HTR-8/SVneo (cell line): ENCODE data around the gene ZSCAN22.
"Not testable (repeated sequence)": the region's sequence is repeated elsewhere in the genome, so short reads cannot be mapped to it uniquely, and the experiment has no call there.

Source experiments
- DNase-seq: peaks from one replicate; pipeline ENCODE4 v3.0.0; 2011; ENCODE audit warnings: low spot score, mixed read lengths; ENCODE audit not compliant: insufficient read length
- FAIRE-seq: peaks from 2 replicates; lab custom pipeline; 2011; peaks lifted over from hg19 to GRCh38; lab: Jason Lieb, UNC

The ZSCAN22 gene

DNA sequence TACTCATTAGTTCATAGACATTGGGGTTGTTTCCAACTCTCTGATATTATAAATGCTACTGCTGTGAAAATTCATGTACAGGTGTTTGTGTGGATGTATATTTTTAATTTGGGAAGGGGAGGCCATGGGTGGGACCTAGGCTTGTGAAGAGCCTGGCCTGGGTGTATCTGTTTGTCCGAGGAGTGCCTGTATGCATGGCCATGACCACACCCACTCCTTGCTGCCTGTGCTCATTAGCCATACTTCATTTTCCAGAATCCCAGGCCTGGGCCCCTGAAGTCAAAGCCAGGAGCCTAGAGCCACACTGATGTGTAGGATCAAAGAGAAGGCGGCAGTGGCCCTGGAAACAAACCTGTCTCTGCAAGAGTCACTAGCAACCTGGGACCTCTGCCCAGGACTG is 11.2 kb upstream of the ZSCAN22 start:
- no peak for DNase-seq
- no peak for FAIRE-seq

DNA sequence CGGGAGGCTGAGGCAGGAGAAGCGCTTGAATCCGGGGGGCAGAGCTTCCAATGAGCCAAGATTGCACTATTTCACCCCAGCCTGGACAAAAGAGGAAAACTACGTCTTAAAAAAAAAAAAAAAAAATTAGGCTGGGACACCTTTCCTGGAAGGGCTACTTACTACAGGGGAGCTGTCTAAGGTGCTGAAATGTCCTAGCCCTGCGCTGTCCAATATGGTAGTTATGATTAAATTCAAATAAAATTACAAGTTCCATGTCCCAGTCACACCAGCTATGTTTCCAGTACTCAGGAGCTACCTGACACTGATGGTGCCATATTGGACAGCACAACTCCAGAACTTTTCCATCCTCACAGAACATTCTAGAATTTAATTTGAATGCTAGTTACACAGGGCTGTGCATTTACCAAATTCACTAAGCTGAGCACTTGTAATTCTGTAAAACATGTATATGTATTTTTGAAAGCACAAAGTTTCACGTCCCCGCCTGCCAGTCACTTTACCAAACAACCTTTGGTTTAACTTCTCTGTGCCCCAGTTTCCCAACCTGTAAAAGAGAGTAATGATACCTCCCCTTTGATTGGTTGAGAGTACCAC is 9.2 kb upstream of the ZSCAN22 start:
- FAIRE-seq, result no peak
- no peak for DNase-seq

DNA sequence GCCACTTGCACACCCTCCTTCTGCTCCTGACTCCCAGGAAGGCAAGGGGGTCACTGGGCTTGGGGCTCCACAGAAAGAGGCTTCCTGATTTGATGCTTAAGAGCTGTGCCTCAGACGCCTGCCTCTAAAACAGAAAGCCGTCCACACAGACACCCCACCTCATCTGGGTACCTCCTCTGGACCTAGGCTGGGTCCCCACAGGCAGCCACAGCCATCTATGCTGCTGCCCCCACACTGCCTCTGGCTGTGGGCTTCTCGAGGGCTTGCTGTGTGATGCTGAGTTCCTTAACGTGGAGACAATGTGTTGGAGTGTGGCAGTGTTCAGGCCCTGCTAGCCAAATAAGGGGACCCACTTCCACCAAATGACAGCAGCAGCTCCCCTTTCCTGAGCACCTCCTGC is 8.5 kb upstream of the ZSCAN22 start:
- DNase-seq (no peak), FAIRE-seq (no peak)

DNA sequence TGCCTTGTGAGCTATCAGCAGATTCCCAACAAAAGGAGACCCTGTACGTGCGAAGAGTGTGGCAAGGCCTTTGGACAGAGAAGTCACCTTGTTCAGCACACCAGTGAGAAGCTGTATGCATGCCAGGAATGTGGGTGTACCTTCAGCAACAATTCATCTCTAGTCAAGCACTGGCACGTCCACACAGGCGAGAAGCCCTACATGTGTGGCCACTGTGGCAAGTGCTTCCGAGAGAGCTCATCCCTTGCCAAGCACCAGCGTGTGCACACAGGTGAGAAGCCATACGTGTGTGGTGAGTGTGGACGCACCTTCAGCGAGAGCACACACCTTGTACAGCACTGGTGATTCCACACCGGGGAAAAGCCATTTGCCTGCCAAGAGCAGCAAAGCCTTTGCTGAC is 7.6 kb upstream of the ZSCAN22 start:
- FAIRE-seq (peak; percentile 38), DNase-seq (no peak)

DNA sequence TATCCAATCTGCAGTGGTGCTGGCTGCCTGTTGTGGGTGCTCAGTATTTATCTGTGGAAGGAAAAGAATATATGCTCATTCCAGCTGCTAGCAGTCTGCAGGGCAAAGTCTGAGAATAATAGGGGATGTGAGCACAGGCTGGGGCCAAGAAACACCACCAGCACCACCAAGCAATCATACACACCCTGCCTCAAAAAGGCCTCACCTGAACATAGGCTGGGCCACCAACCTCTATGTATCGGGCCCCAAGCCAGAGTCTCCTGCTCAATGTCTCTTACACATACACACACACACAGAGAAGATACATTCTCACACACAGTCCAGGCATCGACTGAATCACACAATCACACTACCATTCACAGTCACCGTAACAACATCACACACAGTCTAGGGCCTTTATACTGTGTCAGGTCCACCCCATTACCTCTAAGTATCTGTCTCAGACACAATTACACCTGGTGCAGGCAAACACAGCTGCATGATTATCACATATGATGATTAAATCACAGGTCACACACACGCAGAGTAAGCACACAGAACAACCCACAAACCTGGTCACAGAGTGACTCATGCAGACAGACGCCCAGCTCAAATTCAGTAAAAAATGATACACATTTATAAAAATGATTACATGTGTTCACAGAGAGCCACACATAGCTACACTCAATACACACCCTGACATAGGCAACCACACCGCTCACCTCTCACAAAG is 1.3 kb upstream of the ZSCAN22 start:
- FAIRE-seq, result no peak
- DNase-seq, result no peak

DNA sequence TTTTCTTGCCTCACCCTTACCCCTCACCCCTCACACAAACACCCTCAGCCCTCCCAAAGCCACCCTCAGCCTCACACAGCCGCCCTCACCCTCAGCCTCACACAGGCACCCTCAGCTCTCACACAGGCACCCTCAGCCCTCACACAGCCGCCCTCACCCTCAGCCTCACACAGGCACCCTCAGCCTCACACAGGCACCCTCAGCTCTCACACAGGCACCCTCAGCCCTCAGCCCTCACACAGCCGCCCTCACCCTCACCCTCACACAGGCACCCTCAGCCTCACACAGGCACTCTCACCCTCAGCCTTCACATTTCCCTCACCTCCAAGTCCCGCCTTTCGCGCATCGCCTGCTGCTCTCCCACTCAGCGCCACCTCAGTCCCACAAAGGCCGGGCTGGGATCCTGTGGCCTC is 287 bp upstream of the ZSCAN22 start:
- FAIRE-seq (no peak), DNase-seq (no peak)

DNA sequence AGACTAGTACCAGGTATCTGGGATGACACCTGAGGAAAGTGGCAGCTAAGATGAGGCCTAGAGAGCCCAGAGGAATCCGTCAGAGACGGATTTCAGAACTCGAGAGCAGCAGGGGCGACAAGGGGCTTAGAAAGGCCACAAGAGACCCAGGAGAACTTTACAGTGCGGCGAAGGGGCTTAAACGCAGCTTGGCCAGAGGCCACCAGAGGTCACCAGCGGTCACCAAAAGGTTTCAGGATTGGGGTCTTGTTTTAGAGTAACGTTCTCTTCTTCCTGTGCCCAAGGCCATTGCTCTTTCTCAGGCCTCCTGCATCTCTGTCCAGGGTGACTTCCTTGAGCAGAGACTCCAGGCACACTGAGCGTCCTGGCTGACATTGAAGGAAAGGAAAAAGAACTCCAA is 2.2 kb downstream of the ZSCAN22 start:
- DNase-seq (no peak), FAIRE-seq (no peak)

DNA sequence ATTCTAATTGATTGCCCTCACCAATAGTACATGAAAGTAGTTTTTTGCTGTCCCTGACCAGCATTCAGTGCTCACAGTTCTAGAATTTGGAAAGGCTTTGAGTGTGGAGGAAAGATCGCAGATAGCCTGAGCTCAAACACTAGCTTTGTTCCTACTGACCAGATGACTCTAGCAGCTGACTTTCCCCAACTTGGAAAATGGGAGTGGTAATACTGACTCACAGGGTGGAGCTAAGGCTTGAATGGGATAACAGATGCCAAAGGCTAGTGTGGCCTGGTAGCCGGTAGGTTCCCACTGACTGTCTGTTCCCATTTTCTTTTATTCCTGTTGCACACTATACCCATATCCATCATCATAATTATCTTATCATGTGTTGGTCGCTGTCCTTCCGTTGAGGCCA is 3.7 kb downstream of the ZSCAN22 start:
- no peak for DNase-seq
- FAIRE-seq, result no peak

DNA sequence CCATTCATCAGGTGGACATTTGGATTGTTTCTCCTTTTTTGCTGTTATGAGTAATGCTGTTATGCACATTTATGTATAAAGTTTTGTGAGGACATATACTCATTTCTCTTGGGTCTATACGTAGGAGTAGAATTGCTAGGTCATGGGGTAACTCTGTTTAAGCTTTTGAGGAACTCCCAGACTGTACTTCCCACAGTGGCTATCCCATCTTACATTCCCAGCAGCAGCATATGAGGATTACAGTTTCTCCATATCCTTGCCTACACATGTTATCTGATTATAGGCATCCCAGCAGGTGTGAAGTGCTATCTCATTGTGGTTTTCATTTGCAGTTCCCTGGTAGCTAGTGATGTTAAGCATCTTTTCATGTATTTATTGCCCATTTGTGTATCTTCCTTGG is 5.9 kb downstream of the ZSCAN22 start:
- DNase-seq, result no peak
- FAIRE-seq, result no peak

DNA sequence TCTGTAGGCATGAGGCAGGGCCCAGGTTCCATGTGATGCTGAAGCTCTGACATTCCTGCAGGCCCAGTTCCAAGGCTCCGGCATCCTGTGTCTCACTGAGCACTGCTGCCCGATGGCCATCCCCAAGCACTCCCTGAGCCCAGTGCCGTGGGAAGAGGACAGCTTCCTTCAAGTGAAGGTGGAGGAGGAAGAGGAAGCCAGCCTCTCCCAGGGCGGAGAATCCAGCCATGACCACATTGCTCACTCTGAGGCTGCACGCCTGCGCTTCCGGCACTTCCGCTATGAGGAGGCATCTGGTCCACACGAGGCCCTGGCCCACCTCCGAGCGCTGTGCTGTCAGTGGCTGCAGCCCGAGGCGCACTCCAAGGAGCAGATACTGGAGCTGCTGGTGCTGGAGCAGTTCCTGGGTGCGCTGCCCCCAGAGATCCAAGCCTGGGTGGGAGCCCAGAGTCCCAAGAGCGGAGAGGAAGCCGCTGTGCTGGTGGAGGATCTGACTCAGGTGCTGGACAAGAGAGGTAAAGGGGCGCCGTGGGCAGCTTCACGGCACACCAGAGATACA is 8.0 kb downstream of the ZSCAN22 start:
- DNase-seq, result no peak
- FAIRE-seq, result no peak

DNA sequence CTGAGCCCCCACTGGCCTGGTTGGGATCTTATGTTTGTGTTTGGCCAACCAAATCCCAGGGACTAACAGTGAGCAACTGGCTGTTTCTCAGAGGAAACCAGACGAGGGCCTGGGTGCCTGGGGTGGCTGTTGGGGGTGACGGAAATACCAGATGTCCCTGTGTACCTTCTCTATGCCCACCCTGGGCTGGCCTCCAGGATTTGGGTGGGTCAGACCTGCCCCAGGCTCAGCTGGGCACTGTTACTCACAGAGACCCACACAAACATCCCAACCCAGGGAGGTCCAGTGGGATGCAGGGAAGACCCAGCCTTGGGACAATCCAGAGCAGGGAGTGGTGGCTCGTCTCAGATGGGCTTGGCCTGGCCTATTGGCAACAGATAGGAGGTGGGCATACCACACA is 8.8 kb downstream of the ZSCAN22 start:
- FAIRE-seq, result no peak

DNA sequence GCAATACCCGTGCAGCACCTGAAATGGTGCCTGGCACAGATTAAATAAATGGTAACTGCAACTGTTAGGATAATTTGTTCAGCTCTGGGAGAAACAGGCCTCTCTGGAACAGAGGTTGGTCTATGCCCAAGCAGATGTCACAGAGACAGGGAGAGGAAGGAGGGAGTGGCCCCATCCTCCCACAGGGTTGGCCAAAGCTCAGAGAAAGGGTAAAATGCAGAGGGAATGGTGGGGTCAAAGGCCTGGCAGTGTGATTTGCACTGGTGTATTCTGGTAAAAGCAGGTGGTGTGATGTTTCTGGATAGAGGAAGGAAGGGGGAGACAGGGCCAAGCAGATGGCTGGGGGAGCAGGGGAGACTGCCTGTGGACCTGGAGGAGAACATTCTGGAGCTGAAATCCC is 9.4 kb downstream of the ZSCAN22 start:
- DNase-seq (no peak), FAIRE-seq (no peak)

More for the DNA sequence above, 8.8 kb downstream of the ZSCAN22 start:
- DNase-seq, result no peak

DNA sequence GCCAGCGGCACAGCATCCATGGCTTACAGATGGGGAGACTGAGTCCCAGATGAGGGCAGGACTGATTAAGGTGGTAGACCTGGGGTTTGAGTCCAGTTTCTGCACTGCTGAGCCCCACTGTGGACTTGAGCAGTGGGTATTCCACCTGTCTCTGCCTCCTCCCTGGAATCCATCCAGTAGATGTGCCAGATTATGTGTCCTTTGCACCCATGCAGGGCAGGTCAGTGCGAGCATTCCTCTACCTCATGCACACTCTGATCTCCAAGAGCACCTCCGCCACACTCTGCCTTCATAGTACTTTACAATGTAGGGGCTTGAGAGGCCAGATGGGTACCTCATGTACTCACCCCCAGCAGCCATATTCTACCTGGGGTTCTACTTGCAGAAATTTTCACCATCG is 10.0 kb downstream of the ZSCAN22 start:
- DNase-seq (no peak), FAIRE-seq (no peak)

DNA sequence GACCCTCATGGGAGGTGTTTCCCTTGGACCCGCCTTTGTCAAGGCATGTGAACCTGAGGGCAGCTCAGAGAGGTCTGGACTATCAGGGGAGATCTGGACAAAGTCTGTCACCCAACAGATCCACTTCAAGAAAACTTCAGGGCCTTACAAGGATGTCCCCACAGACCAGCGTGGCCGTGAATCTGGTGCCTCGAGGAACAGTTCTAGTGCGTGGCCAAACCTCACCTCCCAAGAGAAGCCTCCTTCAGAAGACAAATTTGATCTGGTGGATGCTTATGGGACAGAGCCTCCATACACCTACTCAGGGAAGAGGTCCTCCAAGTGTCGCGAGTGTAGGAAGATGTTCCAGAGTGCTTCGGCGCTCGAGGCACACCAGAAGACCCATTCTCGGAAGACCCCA is 11.5 kb downstream of the ZSCAN22 start:
- FAIRE-seq (no peak), DNase-seq (no peak)

DNA sequence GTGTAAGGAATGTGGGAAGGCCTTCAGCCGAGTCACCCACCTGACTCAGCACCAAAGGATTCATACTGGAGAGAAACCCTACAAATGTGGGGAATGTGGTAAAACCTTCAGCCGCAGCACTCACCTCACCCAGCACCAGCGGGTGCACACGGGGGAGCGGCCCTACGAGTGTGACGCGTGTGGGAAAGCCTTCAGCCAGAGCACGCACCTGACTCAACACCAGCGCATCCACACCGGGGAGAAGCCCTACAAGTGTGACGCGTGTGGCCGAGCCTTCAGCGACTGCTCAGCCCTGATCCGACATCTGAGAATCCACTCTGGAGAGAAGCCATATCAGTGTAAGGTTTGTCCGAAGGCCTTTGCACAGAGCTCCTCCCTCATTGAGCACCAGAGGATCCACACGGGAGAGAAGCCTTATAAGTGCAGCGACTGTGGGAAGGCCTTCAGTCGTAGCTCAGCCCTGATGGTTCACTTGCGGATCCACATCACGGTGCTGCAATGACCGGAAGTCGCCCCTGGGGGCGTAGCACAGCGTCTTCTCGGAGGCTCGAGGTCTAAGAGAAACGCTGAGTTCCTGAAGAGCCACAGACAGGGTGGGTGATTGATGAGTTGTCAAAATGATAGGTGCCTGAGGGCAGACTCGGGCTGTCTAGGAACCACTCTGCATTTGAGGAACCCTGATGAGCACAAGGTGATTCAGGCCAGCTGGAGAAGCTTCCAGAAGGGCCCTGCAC is 12.2 kb downstream of the ZSCAN22 start:
- FAIRE-seq, result no peak

DNA sequence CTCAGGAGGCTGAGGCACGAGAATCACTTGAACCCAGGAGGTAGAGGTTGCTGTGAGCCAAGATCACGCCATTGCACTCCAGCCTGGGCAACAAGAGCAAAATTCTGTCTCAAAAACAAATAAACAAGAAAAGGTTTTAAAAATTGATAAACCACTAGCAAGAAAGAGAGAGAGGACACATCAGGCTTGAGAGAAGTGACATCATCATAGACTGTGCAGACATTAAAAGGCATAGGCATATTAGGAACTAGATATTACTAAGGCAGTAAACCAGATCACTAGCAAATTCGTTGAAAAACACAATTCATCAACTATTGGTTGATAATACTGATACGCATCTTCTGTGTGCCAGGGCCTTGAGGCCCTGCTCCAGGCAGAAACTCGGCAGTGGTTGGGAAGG is 18.8 kb downstream of the ZSCAN22 start:
- no peak for DNase-seq
- FAIRE-seq, result no peak

More for the DNA sequence above, 12.2 kb downstream of the ZSCAN22 start:
- no peak for DNase-seq

DNA sequence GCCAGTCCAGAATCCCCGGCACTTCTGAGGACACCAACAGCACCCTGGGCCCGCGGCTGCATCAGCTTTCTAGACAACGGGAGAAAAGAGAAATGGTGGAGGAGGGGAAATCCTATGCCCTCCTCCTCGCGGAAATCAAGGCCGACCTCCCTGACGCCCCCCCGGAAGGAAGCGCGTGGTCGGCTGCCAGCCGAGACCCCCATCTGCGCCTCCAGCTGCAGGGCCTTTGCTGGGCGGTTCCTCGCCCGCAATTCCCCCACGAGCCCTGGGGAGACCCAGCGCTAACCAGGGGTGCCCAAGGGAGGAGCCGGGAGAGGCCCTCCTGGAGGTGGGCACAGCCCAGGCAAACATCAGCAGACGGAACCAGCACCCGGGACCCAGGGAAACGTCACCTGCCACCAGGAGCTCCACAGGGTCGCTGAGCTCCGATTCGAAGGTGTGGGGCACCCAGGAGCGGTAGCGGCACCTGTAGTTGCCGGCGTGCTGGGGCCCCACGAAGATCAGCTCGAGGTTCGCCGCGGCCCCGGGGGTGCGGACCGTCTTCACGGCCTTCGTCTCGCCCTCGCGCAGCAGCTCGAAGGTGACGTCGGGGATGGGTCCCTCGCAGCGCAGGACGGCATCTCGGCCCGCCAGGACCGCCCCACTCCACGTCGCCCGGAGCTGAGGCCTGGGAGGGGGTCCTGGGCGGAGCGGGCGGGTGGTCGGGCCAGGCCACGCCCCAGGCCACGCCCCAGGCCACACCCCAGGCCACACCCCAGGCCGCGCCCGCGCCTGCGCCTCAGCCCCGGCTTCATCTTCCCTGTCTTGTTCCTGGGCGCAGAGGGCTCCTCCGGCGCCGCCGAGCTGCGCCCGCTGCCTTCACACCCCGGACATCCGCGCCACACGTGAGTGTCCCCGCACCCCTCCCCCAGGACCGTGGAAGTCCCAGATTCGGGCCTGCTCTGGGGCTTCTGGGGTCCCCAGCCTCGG is 20.5 kb downstream of the ZSCAN22 start:
- FAIRE-seq, result peak; percentile 75

DNA sequence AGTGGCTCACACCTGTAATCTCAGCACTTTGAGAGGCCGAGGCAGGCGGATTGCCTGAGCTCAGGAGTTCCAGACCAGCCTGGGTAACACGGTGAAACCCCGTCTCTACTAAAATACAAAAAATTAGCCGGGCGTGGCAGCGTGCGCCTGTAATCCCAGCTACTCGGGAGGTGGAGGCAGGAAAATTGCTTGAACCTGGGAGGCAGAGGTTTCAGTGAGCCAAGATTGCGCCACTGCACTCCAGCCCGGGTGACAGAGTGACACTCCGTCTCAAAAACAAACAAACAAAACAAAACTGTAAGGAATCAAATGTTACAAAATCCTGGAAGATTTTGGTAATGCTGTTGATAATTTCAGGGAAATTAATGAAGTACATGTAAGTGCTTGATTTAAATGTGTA is 21.3 kb downstream of the ZSCAN22 start:
- not testable (repeated sequence) for DNase-seq, FAIRE-seq

More for the DNA sequence above, 20.5 kb downstream of the ZSCAN22 start:
- DNase-seq, result peak; percentile 88

DNA sequence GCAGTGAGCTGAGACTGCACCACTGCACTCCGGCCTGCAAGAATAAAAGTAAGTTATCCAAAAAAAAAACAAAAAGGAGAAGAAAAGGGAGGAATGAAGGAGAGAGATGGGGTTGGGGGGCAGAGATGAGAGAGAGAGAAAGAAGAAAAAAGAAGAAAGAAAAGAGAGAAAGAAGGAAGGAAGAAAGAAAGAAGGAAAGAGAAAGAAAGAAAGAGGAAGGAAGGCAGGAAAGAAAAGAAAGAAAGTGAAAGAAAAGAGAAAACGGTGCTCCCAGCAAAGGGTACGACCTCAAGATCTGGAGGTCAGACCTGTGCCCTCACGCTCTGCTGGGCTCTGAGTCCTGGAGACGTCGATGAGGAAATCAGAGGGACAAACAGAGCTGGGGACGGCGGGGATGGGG is 22.8 kb downstream of the ZSCAN22 start:
- DNase-seq, result no peak
- FAIRE-seq, result no peak
